Mesenchymal stem cell (in vitro differentiated cells and primary cell): ENCODE measurements around the gene LIMS1.

Experiments
- DNase-seq: peaks from one replicate; pipeline ENCODE4 v3.0.0-alpha.2; 2013
- H2AFZ ChIP-seq: one replicate; pipeline ENCODE4 v1.6.1; 2013; ENCODE audit warnings: low read depth, mild to moderate bottlenecking, control low read depth, inconsistent platforms, low read length, moderate library complexity
- H2AK5ac ChIP-seq: 2 replicates; pipeline ENCODE4 v1.6.1; 2013; ENCODE audit warnings: low read length, moderate library complexity, mild to moderate bottlenecking, inconsistent platforms; ENCODE audit not compliant: severe bottlenecking
- H2BK120ac ChIP-seq: one replicate; pipeline ENCODE4 v1.6.1; 2013; ENCODE audit warnings: low read depth, mild to moderate bottlenecking, inconsistent platforms, low read length, moderate library complexity
- H2BK12ac ChIP-seq, 2 experiments: one replicate each; pipeline ENCODE4 v1.6.1; 2013; ENCODE audit warnings: inconsistent platforms in 2 of 2, low read length in 2 of 2, mild to moderate bottlenecking in 2 of 2, moderate library complexity in 2 of 2, control low read depth in 1 of 2
- H2BK15ac ChIP-seq: one replicate; pipeline ENCODE4 v1.6.1; 2013; ENCODE audit warnings: mild to moderate bottlenecking, low read depth, inconsistent platforms; ENCODE audit not compliant: poor library complexity, severe bottlenecking
- H2BK5ac ChIP-seq: 2 replicates; pipeline ENCODE4 v1.6.1; 2013; ENCODE audit warnings: low read depth, mild to moderate bottlenecking, low read length, control low read depth, inconsistent platforms; ENCODE audit not compliant: poor library complexity, severe bottlenecking
- H3K14ac ChIP-seq, 2 experiments: one replicate each; pipeline ENCODE4 v1.6.1; 2013; ENCODE audit warnings: inconsistent platforms in 2 of 2, low read length in 2 of 2, control low read depth in 1 of 2, mild to moderate bottlenecking in 1 of 2, moderate library complexity in 1 of 2
- H3K18ac ChIP-seq, 2 experiments: one replicate each; pipeline ENCODE4 v1.6.1; 2013; ENCODE audit warnings: inconsistent platforms in 2 of 2, low read length in 2 of 2, control low read depth in 1 of 2, low read depth in 1 of 2, mild to moderate bottlenecking in 1 of 2
- H3K23ac ChIP-seq, 2 experiments: one replicate each; pipeline ENCODE4 v1.6.1; 2013; ENCODE audit warnings: inconsistent platforms in 2 of 2, low read length in 2 of 2, mild to moderate bottlenecking in 2 of 2, moderate library complexity in 2 of 2, control low read depth in 1 of 2
- H3K27ac ChIP-seq: 2 replicates; pipeline ENCODE4 v1.5.1; 2013; ENCODE audit warnings: mild to moderate bottlenecking, moderate library complexity, low read length, control low read depth, inconsistent platforms; ENCODE audit not compliant: poor library complexity, severe bottlenecking
- H3K27me3 ChIP-seq, 2 experiments: 2 replicates each; pipeline versions ENCODE4 v1.6.1 to v1.7.0; 2013; ENCODE audit warnings: low read length in 2 of 2, mild to moderate bottlenecking in 2 of 2, moderate library complexity in 2 of 2, control low read depth in 1 of 2, inconsistent platforms in 1 of 2; ENCODE audit not compliant: control insufficient read depth in 1 of 2, insufficient read depth in 1 of 2
- H3K36me3 ChIP-seq, 2 experiments: 2 replicates each; pipeline versions ENCODE4 v1.6.1 to v1.7.0; 2013; ENCODE audit warnings: low read length in 2 of 2, control low read depth in 1 of 2, inconsistent platforms in 1 of 2, low read depth in 1 of 2, mild to moderate bottlenecking in 1 of 2; ENCODE audit not compliant: insufficient read depth in 2 of 2, control insufficient read depth in 1 of 2
- H3K4ac ChIP-seq, 2 experiments: one replicate each; pipeline ENCODE4 v1.6.1; 2013; ENCODE audit warnings: inconsistent platforms in 2 of 2, low read length in 2 of 2, mild to moderate bottlenecking in 2 of 2, moderate library complexity in 2 of 2, control low read depth in 1 of 2, low read depth in 1 of 2
- H3K4me1 ChIP-seq: 2 replicates; pipeline ENCODE4 v1.6.1; 2013; ENCODE audit warnings: low read depth, low read length, control low read depth; ENCODE audit not compliant: control insufficient read depth, insufficient read depth
- H3K4me2 ChIP-seq: 2 replicates; pipeline ENCODE4 v1.6.1; 2013; ENCODE audit warnings: low read length, mild to moderate bottlenecking, inconsistent platforms; ENCODE audit not compliant: poor library complexity, severe bottlenecking
- H3K4me3 ChIP-seq, 2 experiments: 2 replicates each; pipeline versions ENCODE4 v1.5.1 to v1.7.0; 2013; ENCODE audit warnings: low read length in 2 of 2, mild to moderate bottlenecking in 2 of 2, control low read depth in 1 of 2, low read depth in 1 of 2; ENCODE audit not compliant: insufficient read depth in 1 of 2
- H3K79me1 ChIP-seq: replicated peaks from 2 replicates; pipeline ENCODE4 v1.6.1; 2013; ENCODE audit warnings: mild to moderate bottlenecking, control low read depth, low read length, inconsistent platforms; ENCODE audit not compliant: poor library complexity, severe bottlenecking
- H3K9ac ChIP-seq: 2 replicates; pipeline ENCODE4 v1.7.0; 2013; ENCODE audit warnings: mild to moderate bottlenecking, low read length, moderate library complexity
- H3K9me3 ChIP-seq: 2 replicates; pipeline ENCODE4 v1.7.0; 2013; ENCODE audit warnings: mild to moderate bottlenecking, low read length; ENCODE audit not compliant: control insufficient read depth
- H4K8ac ChIP-seq: one replicate; pipeline ENCODE4 v1.6.1; 2013; ENCODE audit warnings: inconsistent platforms, mild to moderate bottlenecking, low read length, moderate library complexity
- H4K91ac ChIP-seq: one replicate; pipeline ENCODE4 v1.6.1; 2013; ENCODE audit warnings: mild to moderate bottlenecking, low read length, inconsistent platforms
- WGBS: methylation state at CpG from one replicate; pipeline ENCODE4 v1.1.7; 2013; ENCODE audit warnings: mixed read lengths; 5-methylcytosine and 5-hydroxymethylcytosine counted together

The LIMS1 gene

DNA sequence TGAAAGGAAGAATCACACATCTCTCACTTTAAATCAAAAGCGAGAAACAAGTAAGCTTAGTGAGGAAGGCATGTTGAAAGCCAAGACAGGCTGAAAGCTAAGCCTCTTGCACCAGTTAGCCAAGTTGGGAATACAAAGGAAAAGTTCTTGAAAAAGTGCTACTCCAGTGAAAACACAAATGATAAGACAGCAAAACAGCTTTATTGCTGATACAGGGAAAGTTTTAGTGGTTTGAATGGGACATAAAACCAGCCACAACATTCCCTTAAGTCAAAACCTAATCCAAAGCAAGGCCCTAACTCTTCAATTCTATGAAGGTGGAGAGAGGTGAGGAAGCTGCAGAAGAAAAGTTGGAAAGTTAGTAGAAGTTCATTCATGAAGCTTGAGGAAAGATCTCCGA lies 28.0 kb downstream of the LIMS1 start:
- H2BK5ac ChIP-seq: no peak overlapping the region
- no peak overlapping the region for H2BK15ac ChIP-seq
- no peaks in the 10 kb centered on the region for H3K79me1 ChIP-seq
- no peak overlapping the region for H2AFZ ChIP-seq
- no peak overlapping the region for H3K18ac ChIP-seq
- peaks cover 4 to 5% of the 10 kb centered on the region in 2 experiments for H3K36me3 ChIP-seq
- no peak overlapping the region for H2BK12ac ChIP-seq
- no peak for DNase-seq
- no peak overlapping the region for H3K4me3 ChIP-seq
- H3K27ac ChIP-seq: no peak overlapping the region
- H3K23ac ChIP-seq: no peak overlapping the region
- no peak overlapping the region for H3K9ac ChIP-seq
- no peaks in the 10 kb centered on the region for H3K27me3 ChIP-seq
- H3K14ac ChIP-seq: no peak overlapping the region
- peaks cover 9% of the 10 kb centered on the region for H3K4me1 ChIP-seq
- H4K8ac ChIP-seq: no peak overlapping the region
- 100% methylated on average over 2 of the region's 2 CpGs for WGBS
- H2AK5ac ChIP-seq: no peak overlapping the region
- H4K91ac ChIP-seq: no peak overlapping the region
- H2BK120ac ChIP-seq: no peak overlapping the region
- no peak overlapping the region for H3K4me2 ChIP-seq
- H3K9me3 ChIP-seq: no peaks in the 10 kb centered on the region
- H3K4ac ChIP-seq: no peak overlapping the region

DNA sequence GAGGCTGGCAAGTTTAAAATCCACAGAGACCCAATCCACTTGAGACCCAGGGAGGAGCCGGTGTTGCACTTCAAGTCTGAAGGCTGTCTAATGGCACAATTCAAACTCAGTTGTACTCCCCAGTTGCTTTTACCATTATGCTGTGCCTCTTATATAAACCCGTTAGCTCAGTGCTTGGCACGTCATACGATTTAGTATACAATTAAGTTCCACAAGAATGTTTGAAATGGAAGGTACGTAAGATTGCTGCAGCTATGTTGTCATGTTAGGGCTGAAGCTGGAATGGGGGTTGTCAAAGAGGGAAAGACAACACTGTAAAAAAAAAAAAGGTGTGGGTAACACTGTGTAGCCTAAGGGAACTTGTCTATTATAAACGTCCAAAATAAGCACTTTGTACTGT lies 30.2 kb downstream of the LIMS1 start:
- DNase-seq: peak; percentile 44
- 86% methylated on average over 6 of the region's 6 CpGs for WGBS
- H3K36me3 ChIP-seq: peaks cover 4 to 5% of the 10 kb centered on the region in 2 experiments

GRCh38 chr2:108565778-108566375 lies 31.6 kb downstream of the LIMS1 start:
- H2BK120ac ChIP-seq: no peak overlapping the region
- H3K23ac ChIP-seq: no peak overlapping the region
- peaks cover 13% of the 10 kb centered on the region for H3K4me1 ChIP-seq
- no peak overlapping the region for H2BK12ac ChIP-seq
- peak overlapping the region in 1 of 2 experiments; percentile 29 for H3K4me3 ChIP-seq
- H4K91ac ChIP-seq: no peak overlapping the region
- H3K36me3 ChIP-seq: peaks cover 0 to 2% of the 10 kb centered on the region in 2 experiments
- no peak overlapping the region for H2BK5ac ChIP-seq
- 80% methylated on average over 2 of the region's 3 CpGs for WGBS
- peak overlapping the region; percentile 11 for H3K27ac ChIP-seq
- peak overlapping the region; percentile 7 for H4K8ac ChIP-seq
- no peak overlapping the region for H3K14ac ChIP-seq
- peak overlapping the region; percentile 49 for H2AK5ac ChIP-seq
- no peaks in the 10 kb centered on the region for H3K9me3 ChIP-seq
- H3K79me1 ChIP-seq: no peaks in the 10 kb centered on the region
- H3K27me3 ChIP-seq: no peaks in the 10 kb centered on the region
- no peak overlapping the region for H3K18ac ChIP-seq
- H3K9ac ChIP-seq: peak overlapping the region; percentile 12
- H2BK15ac ChIP-seq: peak overlapping the region; percentile 57
- no peak overlapping the region for H3K4me2 ChIP-seq
- H3K4ac ChIP-seq: no peak overlapping the region
- H2AFZ ChIP-seq: no peak overlapping the region
- DNase-seq: no peak

More for the DNA sequence above, 30.2 kb downstream of the LIMS1 start:
- H3K4me2 ChIP-seq: no peak overlapping the region
- H3K9ac ChIP-seq: no peak overlapping the region
- H3K14ac ChIP-seq: no peak overlapping the region
- peaks cover 12% of the 10 kb centered on the region for H3K4me1 ChIP-seq
- no peak overlapping the region for H2BK120ac ChIP-seq
- no peaks in the 10 kb centered on the region for H3K27me3 ChIP-seq
- H2BK12ac ChIP-seq: no peak overlapping the region
- no peak overlapping the region for H3K27ac ChIP-seq
- no peak overlapping the region for H2AFZ ChIP-seq
- H2AK5ac ChIP-seq: no peak overlapping the region
- no peak overlapping the region for H3K18ac ChIP-seq
- no peak overlapping the region for H3K23ac ChIP-seq
- H4K91ac ChIP-seq: no peak overlapping the region
- H3K4ac ChIP-seq: no peak overlapping the region
- H3K4me3 ChIP-seq: no peak overlapping the region
- no peak overlapping the region for H4K8ac ChIP-seq
- H2BK15ac ChIP-seq: no peak overlapping the region
- no peaks in the 10 kb centered on the region for H3K79me1 ChIP-seq
- no peaks in the 10 kb centered on the region for H3K9me3 ChIP-seq
- H2BK5ac ChIP-seq: no peak overlapping the region

DNA sequence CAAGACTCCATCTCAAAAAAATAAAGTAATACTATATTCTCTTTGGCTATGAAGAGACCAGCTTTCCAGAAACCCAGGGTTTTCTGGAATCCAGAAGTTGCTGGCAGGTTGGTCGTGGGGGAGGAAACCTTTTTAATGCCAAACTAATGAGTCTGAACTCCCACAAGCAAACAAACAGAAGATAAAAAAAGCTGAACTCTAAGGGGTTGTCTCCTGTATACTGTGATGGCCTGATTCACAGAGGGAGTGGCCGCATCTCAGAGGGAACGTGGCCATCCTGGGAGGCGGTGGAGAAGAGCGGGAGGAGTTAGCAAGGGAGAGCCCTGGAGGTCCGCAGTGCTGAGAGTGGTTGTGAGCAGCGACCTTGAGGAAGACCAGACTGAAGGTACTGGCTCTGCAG lies 36.1 kb downstream of the LIMS1 start:
- Histone ChIP-seq H2BK5ac (no peak overlapping the region), H3K4me2 (peak overlapping the region; percentile 60), H2BK120ac (peak overlapping the region; percentile 57), H3K4ac (peak overlapping the region in 1 of 2 experiments; percentile 59), H2BK15ac (no peak overlapping the region), H3K14ac (no peak overlapping the region), H3K18ac (peak overlapping the region; percentile 72 to 86), H2AFZ (no peak overlapping the region), H2AK5ac (peak overlapping the region; percentile 79), H4K8ac (peak overlapping the region; percentile 82), H4K91ac (peak overlapping the region; percentile 87), H3K4me1 (peaks cover 21% of the 10 kb centered on the region), H3K9me3 (no peaks in the 10 kb centered on the region), H3K4me3 (peak overlapping the region in 1 of 2 experiments; percentile 52), H3K23ac (no peak overlapping the region), H3K79me1 (no peaks in the 10 kb centered on the region), H3K9ac (peak overlapping the region; percentile 58), H3K27ac (peak overlapping the region; percentile 72), H3K36me3 (peaks cover 0 to 2% of the 10 kb centered on the region in 2 experiments), H3K27me3 (no peaks in the 10 kb centered on the region), H2BK12ac (peak overlapping the region in 1 of 2 experiments; percentile 75)
- WGBS: 0% methylated on average over 4 of the region's 7 CpGs
- DNase-seq: peak; percentile 93
